ENCODE measurements around the gene FMN1.
"Not testable (repeated sequence)": the region's sequence is repeated elsewhere in the genome, so short reads cannot be mapped to it uniquely, and the experiment has no call there.

The FMN1 gene

DNA sequence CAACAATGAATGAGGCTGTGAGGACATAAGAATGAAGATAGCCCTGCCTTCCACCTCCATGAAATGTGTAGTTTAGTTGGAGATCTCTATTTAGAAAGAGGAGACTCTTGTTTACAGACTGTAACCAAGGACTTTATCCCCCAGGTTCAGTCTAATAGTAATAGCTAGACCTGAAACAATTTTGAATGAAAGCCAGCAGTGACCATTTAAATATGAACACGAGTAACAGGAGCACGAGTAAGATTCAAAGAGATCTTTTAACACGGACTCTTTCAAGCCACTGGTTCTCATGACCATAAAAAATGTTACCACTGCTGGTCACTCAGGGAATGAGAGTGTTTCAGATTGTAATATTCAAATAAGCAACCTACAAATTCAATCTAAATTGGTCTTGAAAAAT, 123.1 kb downstream of the FMN1 start:
- H3K9ac ChIP-seq = no peak overlapping the region
- no peaks in the 10 kb centered on the region for H3K36me3 ChIP-seq (ENCODE audit: insufficient read depth)
- H3K27me3 ChIP-seq (ENCODE audit: insufficient read depth, low read depth) = no peaks in the 10 kb centered on the region
- no peak overlapping the region for H2AFZ ChIP-seq (ENCODE audit: low read depth)
- H3K4me2 ChIP-seq = no peak overlapping the region
- H3K27ac ChIP-seq = no peak overlapping the region
- no peak overlapping the region for H3K4me3 ChIP-seq (IDR thresholded peaks at IDR 0.05; ENCODE audit: insufficient read depth, low read depth, low read length)
- TF ChIP-seq, protein P1, sequence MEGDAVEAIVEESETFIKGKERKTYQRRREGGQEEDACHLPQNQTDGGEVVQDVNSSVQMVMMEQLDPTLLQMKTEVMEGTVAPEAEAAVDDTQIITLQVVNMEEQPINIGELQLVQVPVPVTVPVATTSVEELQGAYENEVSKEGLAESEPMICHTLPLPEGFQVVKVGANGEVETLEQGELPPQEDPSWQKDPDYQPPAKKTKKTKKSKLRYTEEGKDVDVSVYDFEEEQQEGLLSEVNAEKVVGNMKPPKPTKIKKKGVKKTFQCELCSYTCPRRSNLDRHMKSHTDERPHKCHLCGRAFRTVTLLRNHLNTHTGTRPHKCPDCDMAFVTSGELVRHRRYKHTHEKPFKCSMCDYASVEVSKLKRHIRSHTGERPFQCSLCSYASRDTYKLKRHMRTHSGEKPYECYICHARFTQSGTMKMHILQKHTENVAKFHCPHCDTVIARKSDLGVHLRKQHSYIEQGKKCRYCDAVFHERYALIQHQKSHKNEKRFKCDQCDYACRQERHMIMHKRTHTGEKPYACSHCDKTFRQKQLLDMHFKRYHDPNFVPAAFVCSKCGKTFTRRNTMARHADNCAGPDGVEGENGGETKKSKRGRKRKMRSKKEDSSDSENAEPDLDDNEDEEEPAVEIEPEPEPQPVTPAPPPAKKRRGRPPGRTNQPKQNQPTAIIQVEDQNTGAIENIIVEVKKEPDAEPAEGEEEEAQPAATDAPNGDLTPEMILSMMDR (conservative IDR thresholded peaks at IDR 0.05; ENCODE audit: low read depth, low read length) = no peak
- H3K4me1 ChIP-seq (ENCODE audit: low read depth, poor library complexity, severe bottlenecking) = peaks cover 23% of the 10 kb centered on the region
- no peaks in the 10 kb centered on the region; the same call in 1 of the 2 replicates for H3K79me2 ChIP-seq (ENCODE audit: insufficient read depth, low read depth)
- H4K20me1 ChIP-seq (ENCODE audit: insufficient read depth) = no peaks in the 10 kb centered on the region

- not testable (repeated sequence) for H3K9ac ChIP-seq; H3K4me2 ChIP-seq; H3K4me3 ChIP-seq (IDR thresholded peaks at IDR 0.05; ENCODE audit: insufficient read depth, low read depth, low read length); H3K79me2 ChIP-seq (ENCODE audit: insufficient read depth, low read depth); H2AFZ ChIP-seq (ENCODE audit: low read depth); H3K27me3 ChIP-seq (ENCODE audit: insufficient read depth, low read depth); H3K27ac ChIP-seq; H3K36me3 ChIP-seq (ENCODE audit: insufficient read depth); H4K20me1 ChIP-seq (ENCODE audit: insufficient read depth)
- H3K4me1 ChIP-seq (ENCODE audit: low read depth, poor library complexity, severe bottlenecking) = peaks cover 39% of the 10 kb centered on the region
Observed at GRCh38 chr15:33069903-33070302, 124.6 kb downstream of the FMN1 start.

GRCh38 chr15:33069161-33069560, 125.4 kb downstream of the FMN1 start:
- peak overlapping the region; percentile 88 for H3K27ac ChIP-seq
- peaks cover 46% of the 10 kb centered on the region for H3K4me1 ChIP-seq (ENCODE audit: low read depth, poor library complexity, severe bottlenecking)
- H3K4me2 ChIP-seq = peak overlapping the region; percentile 98
- H3K36me3 ChIP-seq (ENCODE audit: insufficient read depth) = no peaks in the 10 kb centered on the region
- H3K27me3 ChIP-seq (ENCODE audit: insufficient read depth, low read depth) = no peaks in the 10 kb centered on the region
- TF ChIP-seq, protein P1 (conservative IDR thresholded peaks at IDR 0.05; ENCODE audit: low read depth, low read length) = no peak
- H4K20me1 ChIP-seq (ENCODE audit: insufficient read depth) = no peaks in the 10 kb centered on the region
- no peak overlapping the region for H3K4me3 ChIP-seq (IDR thresholded peaks at IDR 0.05; ENCODE audit: insufficient read depth, low read depth, low read length)
- peak overlapping the region; percentile 62; the same call in 1 of the 2 replicates for H2AFZ ChIP-seq (ENCODE audit: low read depth)
- H3K9ac ChIP-seq = peak overlapping the region; percentile 64; the same call in 1 of the 2 replicates
- H3K79me2 ChIP-seq (ENCODE audit: insufficient read depth, low read depth) = peaks cover 10% of the 10 kb centered on the region; the same call in 1 of the 2 replicates

- H3K27ac ChIP-seq = peak overlapping the region; percentile 88
- H4K20me1 ChIP-seq (ENCODE audit: insufficient read depth) = no peaks in the 10 kb centered on the region
- H3K4me2 ChIP-seq = peak overlapping the region; percentile 98
- H2AFZ ChIP-seq (ENCODE audit: low read depth) = peak overlapping the region; percentile 62; the same call in 1 of the 2 replicates
- TF ChIP-seq, protein P1 (conservative IDR thresholded peaks at IDR 0.05; ENCODE audit: low read depth, low read length) = no peak
- H3K79me2 ChIP-seq (ENCODE audit: insufficient read depth, low read depth) = peaks cover 10% of the 10 kb centered on the region; the same call in 1 of the 2 replicates
- no peak overlapping the region for H3K4me3 ChIP-seq (IDR thresholded peaks at IDR 0.05; ENCODE audit: insufficient read depth, low read depth, low read length)
- H3K36me3 ChIP-seq (ENCODE audit: insufficient read depth) = no peaks in the 10 kb centered on the region
- peak overlapping the region; percentile 64 for H3K9ac ChIP-seq
- peaks cover 52% of the 10 kb centered on the region for H3K4me1 ChIP-seq (ENCODE audit: low read depth, poor library complexity, severe bottlenecking)
- H3K27me3 ChIP-seq (ENCODE audit: insufficient read depth, low read depth) = no peaks in the 10 kb centered on the region
Observed at GRCh38 chr15:33068511-33068990, 126.0 kb downstream of the FMN1 start.

DNA sequence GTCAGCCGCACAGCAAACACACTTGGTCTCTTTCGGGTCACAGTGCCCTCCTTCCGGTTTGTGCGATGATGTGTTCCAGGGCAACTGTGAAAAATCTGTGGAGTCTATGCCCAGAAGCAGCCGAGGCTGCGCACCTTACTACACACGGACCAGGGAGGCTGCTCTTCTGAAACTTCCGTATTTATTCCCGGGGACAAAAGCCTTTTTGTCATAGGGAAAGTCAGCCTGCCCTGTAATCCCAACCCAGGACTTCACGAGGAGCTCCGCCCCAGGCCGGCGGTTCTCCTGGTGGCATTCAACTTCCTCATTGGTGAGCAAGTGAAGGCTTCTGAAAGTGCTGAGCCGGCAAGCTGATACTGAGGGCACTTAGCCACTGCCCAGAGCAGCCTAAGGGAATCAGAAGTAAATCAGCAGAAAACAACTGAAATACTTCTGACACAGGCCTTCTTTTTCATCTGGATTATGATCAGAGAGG, 126.5 kb downstream of the FMN1 start:
- Histone ChIP-seq H3K4me3 (IDR thresholded peaks at IDR 0.05; ENCODE audit: insufficient read depth, low read depth, low read length) (peak overlapping the region; percentile 49), H3K36me3 (ENCODE audit: insufficient read depth) (no peaks in the 10 kb centered on the region), H3K9ac (peak overlapping the region; percentile 64), H3K4me1 (ENCODE audit: low read depth, poor library complexity, severe bottlenecking) (peaks cover 55% of the 10 kb centered on the region), H4K20me1 (ENCODE audit: insufficient read depth) (no peaks in the 10 kb centered on the region), H3K79me2 (ENCODE audit: insufficient read depth, low read depth) (peaks cover 10% of the 10 kb centered on the region; the same call in 1 of the 2 replicates), H3K4me2 (peak overlapping the region; percentile 98), H2AFZ (ENCODE audit: low read depth) (peak overlapping the region; percentile 62), H3K27ac (peak overlapping the region; percentile 88), H3K27me3 (ENCODE audit: insufficient read depth, low read depth) (no peaks in the 10 kb centered on the region)
- TF ChIP-seq, protein P1 (conservative IDR thresholded peaks at IDR 0.05; ENCODE audit: low read depth, low read length) = no peak
